Esophagus squamous epithelium (tissue), 5 donors: ENCODE measurements around the gene PIGH. TPM values are rescaled to one million over a fixed set of nuclear protein-coding genes. Genes with fewer than 3 reads are reported as not detected.

Experiments used
- DNase-seq: peaks from one replicate; lab custom pipeline; 2025; lab: John Stamatoyannopoulos, UW
- H3K27ac ChIP-seq, 4 donors: fragments of 200-600 bp; sonication (generic); one replicate each; pipeline ENCODE4 v1.5.1; 2016 to 2019; ENCODE audit warnings: mild to moderate bottlenecking in 1 of 4
- H3K27me3 ChIP-seq, 4 donors: fragments of 200-600 bp; sonication (generic); 1 replicate in 3 of 4; 2 replicates in 1 of 4; pipeline versions ENCODE4 v1.5.1 to v1.6.0; 2017 to 2021; ENCODE audit warnings: antibody characterized with exemption in 1 of 4
- H3K36me3 ChIP-seq, 3 donors: fragments of 200-600 bp; sonication (generic); one replicate each; pipeline ENCODE4 v1.5.1; 2016 to 2019
- H3K4me1 ChIP-seq, 3 donors: fragments of 200-600 bp; sonication (generic); one replicate each; pipeline ENCODE4 v1.5.1; 2017 to 2019
- H3K4me3 ChIP-seq, 4 donors: fragments of 200-600 bp; sonication (generic); 1 replicate in 3 of 4; 2 replicates in 1 of 4; pipeline ENCODE4 v1.5.1; 2016 to 2019; ENCODE audit warnings: mild to moderate bottlenecking in 2 of 4, moderate library complexity in 1 of 4
- H3K9me3 ChIP-seq, 3 donors: fragments of 200-600 bp; sonication (generic); one replicate each; pipeline ENCODE4 v1.5.1; 2016 to 2019
- POLR2A ChIP-seq, 4 donors: fragments of 450-650 bp; IDR thresholded peaks; one replicate each; pipeline ENCODE4 v1.6.1; 2017; ENCODE audit warnings: antibody characterized with exemption in 4 of 4, mild to moderate bottlenecking in 4 of 4, moderate library complexity in 3 of 4
- WGBS, 2 donors: methylation state at CpG; one replicate each; pipeline ENCODE4 v1.1.5; 2018; 5-methylcytosine and 5-hydroxymethylcytosine counted together
- intact Hi-C: fragments of 100-400 bp; cut with DNase I; formaldehyde crosslinking; loops from one replicate; pipeline ENCODE4 v1.15.0; 2022
- total RNA-seq, 4 donors: library from RNA; depleted of rRNA; stranded (reverse); fragments of >200 nt; gene quantifications; one replicate each; pipeline ENCODE4 v1.1.0, GENCODE V29; 2016
- TF ChIP-seq, protein P1 (sequence below), 6 experiments: fragments of 450-650 bp in 4 of 6; fragments of 200-600 bp in 2 of 6; sonication (generic) in 2 of 6; IDR thresholded peaks; one replicate each; pipeline ENCODE4 v1.5.1; 2016 to 2019; ENCODE audit warnings: antibody characterized with exemption in 6 of 6, mild to moderate bottlenecking in 4 of 6, moderate library complexity in 4 of 6
- donor health status: DM: yes; HTN: yes; CAD: no.

Gene PIGH
- total RNA-seq, 4 donors from 2014 or later: 17.0 to 34.0 (median 21.0) TPM

DNA sequence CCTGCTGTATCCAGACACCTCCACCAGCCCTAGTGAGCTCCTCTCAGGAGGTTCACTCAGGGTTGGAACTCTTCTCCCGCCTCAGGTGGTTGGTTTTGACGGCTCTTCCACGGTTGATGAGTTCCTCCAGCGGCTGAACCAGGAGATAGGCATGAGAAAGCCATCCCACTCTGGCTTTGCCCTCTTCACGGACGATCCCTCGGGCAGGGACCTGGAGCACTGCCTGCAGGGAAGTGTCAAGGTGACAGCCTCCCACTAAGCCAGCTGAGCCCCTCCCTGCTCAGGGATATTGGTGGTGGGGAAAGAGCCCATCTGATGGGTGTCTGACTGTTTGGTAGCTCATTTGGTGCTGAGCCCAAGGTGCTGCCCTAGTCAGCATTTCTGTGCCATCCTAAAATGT, 20.4 kb downstream of the PIGH start:
- Histone ChIP-seq H3K9me3 (no peaks in the 10 kb centered on the region), H3K27me3 (no peaks in the 10 kb centered on the region), H3K27ac (no peak overlapping the region), H3K4me3 (no peak overlapping the region), H3K36me3 (peaks cover 0 to 34% (median 0%) of the 10 kb centered on the region in 3 donors), H3K4me1 (no peaks in the 10 kb centered on the region)
- no peak for DNase-seq
- 74 to 100% methylated on average over 3 to 7 of the region's 7 CpGs for WGBS, 2 donors
- no peak for TF ChIP-seq POLR2A (IDR thresholded peaks at IDR 0.05)
- TF ChIP-seq, protein P1, sequence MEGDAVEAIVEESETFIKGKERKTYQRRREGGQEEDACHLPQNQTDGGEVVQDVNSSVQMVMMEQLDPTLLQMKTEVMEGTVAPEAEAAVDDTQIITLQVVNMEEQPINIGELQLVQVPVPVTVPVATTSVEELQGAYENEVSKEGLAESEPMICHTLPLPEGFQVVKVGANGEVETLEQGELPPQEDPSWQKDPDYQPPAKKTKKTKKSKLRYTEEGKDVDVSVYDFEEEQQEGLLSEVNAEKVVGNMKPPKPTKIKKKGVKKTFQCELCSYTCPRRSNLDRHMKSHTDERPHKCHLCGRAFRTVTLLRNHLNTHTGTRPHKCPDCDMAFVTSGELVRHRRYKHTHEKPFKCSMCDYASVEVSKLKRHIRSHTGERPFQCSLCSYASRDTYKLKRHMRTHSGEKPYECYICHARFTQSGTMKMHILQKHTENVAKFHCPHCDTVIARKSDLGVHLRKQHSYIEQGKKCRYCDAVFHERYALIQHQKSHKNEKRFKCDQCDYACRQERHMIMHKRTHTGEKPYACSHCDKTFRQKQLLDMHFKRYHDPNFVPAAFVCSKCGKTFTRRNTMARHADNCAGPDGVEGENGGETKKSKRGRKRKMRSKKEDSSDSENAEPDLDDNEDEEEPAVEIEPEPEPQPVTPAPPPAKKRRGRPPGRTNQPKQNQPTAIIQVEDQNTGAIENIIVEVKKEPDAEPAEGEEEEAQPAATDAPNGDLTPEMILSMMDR (IDR thresholded peaks at IDR 0.05): no peak
- intact Hi-C loops: no loop called here

DNA sequence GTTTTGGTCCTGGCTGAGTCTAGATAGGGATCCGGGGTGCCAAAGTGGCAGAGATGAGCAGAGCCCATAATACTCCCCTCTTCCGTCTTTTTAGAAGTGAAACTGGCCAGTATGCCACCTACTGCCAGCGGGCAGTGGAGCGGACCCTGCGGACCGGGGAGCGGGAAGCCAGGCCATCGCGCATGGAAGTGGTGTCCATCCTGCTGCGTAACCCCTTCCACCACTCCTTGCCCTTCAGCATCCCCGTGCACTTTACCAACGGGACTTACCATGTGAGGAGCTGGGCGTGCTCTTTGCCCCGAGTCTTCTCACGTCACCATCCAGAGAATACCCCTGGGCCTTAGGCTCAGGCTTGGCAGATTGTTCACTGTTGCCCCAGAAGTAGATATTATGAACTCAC, 21.0 kb downstream of the PIGH start:
- WGBS, 2 donors: 83 to 87% methylated on average over 5 to 8 of the region's 15 CpGs
- no peak overlapping the region for H3K4me3 ChIP-seq
- intact Hi-C loops: no loop called here
- no peak for DNase-seq
- no peaks in the 10 kb centered on the region for H3K27me3 ChIP-seq
- H3K36me3 ChIP-seq: peaks cover 0 to 34% (median 0%) of the 10 kb centered on the region in 3 donors
- H3K4me1 ChIP-seq: no peaks in the 10 kb centered on the region
- TF ChIP-seq POLR2A (IDR thresholded peaks at IDR 0.05): no peak
- TF ChIP-seq, protein P1 (IDR thresholded peaks at IDR 0.05): no peak
- no peaks in the 10 kb centered on the region for H3K9me3 ChIP-seq
- no peak overlapping the region for H3K27ac ChIP-seq

DNA sequence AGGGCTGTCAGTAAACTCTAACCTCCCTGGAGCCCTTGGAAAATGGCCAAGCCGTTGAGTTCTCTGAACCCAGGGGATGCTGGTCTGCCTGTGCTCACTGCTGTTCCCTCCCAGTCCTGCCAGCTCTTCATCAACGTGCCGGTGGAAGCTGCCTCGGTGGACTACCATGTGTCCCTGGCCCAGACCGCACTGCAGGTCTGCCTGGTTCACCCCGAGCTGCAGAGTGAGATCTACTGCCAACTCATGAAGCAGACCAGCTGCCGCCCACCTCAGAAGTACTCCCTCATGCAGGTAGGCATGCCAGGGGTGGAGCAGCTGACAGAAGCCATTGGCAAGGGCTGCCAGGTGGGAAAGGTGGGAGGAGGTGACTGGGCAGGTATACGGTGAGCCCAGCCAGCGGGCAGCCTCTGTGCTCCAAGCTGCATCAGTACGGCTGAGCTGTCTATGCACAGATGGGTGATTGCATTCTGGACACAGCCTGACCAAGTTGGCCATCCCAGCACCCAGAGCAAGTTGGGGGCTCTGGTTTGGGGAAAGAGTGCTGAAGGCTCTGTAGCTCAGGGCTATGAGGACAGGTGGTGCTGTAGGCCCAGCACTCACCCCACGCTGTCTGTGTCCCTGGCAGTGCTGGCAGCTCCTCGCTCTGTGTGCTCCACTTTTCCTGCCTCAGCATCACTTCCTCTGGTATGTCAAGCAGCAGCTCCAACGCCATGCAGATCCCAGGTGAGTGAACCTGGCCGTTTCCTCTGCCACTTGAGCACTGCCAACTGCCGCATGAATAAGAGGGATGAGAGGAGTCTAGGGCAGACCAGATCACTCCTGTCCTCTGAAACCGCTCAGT, 21.9 kb downstream of the PIGH start:
- DNase-seq: no peak
- Histone ChIP-seq H3K27ac (no peak overlapping the region), H3K4me3 (no peak overlapping the region), H3K27me3 (no peaks in the 10 kb centered on the region), H3K36me3 (peaks cover 0 to 34% (median 0%) of the 10 kb centered on the region in 3 donors), H3K9me3 (no peaks in the 10 kb centered on the region), H3K4me1 (no peaks in the 10 kb centered on the region)
- WGBS, 2 donors: 76 to 86% methylated on average over 9 to 12 of the region's 16 CpGs
- TF ChIP-seq, protein P1 (IDR thresholded peaks at IDR 0.05): no peak
- no peak for TF ChIP-seq POLR2A (IDR thresholded peaks at IDR 0.05)
- intact Hi-C loops: no loop called here

DNA sequence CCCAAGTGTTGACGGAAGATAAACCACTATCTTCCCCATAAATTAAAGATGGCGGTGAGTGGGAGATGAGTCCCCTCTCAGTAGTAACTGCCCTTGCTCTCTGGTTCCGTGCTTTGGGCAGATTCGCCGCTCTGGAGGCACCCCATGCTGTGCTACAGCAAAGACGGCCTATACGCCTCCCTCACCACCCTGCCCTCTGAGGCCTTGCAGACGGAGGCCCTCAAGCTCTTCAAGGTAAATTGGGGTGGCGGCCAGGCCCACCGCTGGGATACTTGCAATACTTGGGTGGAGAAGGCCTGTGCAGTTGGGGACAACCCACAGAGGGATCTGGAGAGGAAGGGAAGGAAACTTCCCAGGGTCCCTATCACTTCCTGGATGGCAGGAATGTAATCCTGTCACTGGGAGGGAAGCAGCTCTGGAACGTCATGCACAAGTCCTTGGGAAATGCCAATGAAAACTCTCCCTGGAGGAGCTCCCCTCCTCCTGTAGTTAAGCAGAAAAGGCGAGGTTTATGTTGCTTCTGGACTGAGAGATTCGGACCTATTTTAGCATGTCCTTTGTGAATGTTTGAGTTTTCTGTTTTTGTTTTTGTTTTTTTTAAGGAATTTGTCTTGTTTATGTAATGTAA, 22.8 kb downstream of the PIGH start:
- no peak overlapping the region for H3K27ac ChIP-seq
- no peak for TF ChIP-seq POLR2A (IDR thresholded peaks at IDR 0.05)
- TF ChIP-seq, protein P1 (IDR thresholded peaks at IDR 0.05): no peak
- H3K9me3 ChIP-seq: no peaks in the 10 kb centered on the region
- no peaks in the 10 kb centered on the region for H3K27me3 ChIP-seq
- H3K36me3 ChIP-seq: peaks cover 0 to 34% (median 0%) of the 10 kb centered on the region in 3 donors
- no peak for DNase-seq
- no peaks in the 10 kb centered on the region for H3K4me1 ChIP-seq
- 76 to 79% methylated on average over 8 to 12 of the region's 13 CpGs for WGBS, 2 donors
- no peak overlapping the region for H3K4me3 ChIP-seq
- intact Hi-C loops: no loop called here
